PFSK-1 (cell line): Measurements from ENCODE around the gene DPP3.

Source experiments
- FOXP2 ChIP-seq: optimal IDR thresholded peaks from 2 replicates; pipeline ENCODE3; 2011; ENCODE audit warnings: borderline replicate concordance, control low read depth, inconsistent platforms; ENCODE audit not compliant: insufficient read depth; ENCODE audit errors: extremely low read length, extremely low read depth
- POLR2AphosphoS5 ChIP-seq: IDR thresholded peaks from 2 replicates; pipeline ENCODE4 v1.6.1; 2012; ENCODE audit warnings: low read depth, mild to moderate bottlenecking, control low read depth, low read length, moderate library complexity
- SIN3A ChIP-seq: IDR thresholded peaks from 2 replicates; pipeline ENCODE4 v1.6.1; 2012; ENCODE audit warnings: mild to moderate bottlenecking, low read length, moderate library complexity, borderline replicate concordance; ENCODE audit not compliant: insufficient read depth
- TAF1 ChIP-seq: IDR thresholded peaks from 2 replicates; pipeline ENCODE4 v1.6.1; 2012; ENCODE audit warnings: low read length, control low read depth, borderline replicate concordance; ENCODE audit not compliant: insufficient read depth
- TF ChIP-seq, protein P1 (sequence below), 2 experiments: IDR thresholded peaks; 2 replicates each; pipeline versions ENCODE4 v1.6.1 to v1.8.0; 2011 to 2012; ENCODE audit warnings: low read depth in 2 of 2, low read length in 2 of 2, control low read depth in 1 of 2, inconsistent platforms in 1 of 2, mild to moderate bottlenecking in 1 of 2, moderate library complexity in 1 of 2; ENCODE audit not compliant: insufficient read depth in 1 of 2

Gene DPP3

DNA sequence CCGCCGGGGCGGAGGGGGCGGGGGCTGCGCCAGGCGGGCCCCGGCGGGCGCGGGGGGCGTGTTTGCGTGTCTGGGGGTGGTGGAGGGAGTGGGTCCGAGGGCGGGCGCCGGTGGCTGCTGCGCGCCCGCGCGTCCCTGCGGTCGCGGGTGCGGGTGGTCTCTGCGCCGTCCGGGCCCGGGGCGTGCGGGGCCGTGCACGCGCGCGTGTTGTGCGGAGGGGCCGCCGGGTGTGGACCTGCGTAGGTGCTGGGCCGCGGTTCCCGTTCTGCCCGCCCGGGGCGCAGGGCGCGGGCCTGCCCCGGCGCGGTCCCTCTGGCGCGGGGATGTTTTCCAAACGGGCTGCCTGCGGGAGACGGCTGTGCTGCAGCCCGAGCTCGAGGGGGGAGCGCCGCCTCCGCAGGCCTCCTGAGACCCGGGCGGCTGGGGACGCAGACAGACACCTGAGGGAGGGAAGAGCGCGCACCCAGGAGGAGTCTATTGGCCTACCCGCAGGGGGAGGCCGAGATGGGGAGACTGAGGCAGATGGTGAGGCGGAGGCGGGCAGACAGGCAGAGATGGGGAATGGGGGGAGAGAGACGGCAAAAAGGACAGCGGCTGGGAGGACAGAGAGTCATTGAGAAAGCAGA is 13.1 kb upstream of the DPP3 start:
- TF ChIP-seq, protein P1, sequence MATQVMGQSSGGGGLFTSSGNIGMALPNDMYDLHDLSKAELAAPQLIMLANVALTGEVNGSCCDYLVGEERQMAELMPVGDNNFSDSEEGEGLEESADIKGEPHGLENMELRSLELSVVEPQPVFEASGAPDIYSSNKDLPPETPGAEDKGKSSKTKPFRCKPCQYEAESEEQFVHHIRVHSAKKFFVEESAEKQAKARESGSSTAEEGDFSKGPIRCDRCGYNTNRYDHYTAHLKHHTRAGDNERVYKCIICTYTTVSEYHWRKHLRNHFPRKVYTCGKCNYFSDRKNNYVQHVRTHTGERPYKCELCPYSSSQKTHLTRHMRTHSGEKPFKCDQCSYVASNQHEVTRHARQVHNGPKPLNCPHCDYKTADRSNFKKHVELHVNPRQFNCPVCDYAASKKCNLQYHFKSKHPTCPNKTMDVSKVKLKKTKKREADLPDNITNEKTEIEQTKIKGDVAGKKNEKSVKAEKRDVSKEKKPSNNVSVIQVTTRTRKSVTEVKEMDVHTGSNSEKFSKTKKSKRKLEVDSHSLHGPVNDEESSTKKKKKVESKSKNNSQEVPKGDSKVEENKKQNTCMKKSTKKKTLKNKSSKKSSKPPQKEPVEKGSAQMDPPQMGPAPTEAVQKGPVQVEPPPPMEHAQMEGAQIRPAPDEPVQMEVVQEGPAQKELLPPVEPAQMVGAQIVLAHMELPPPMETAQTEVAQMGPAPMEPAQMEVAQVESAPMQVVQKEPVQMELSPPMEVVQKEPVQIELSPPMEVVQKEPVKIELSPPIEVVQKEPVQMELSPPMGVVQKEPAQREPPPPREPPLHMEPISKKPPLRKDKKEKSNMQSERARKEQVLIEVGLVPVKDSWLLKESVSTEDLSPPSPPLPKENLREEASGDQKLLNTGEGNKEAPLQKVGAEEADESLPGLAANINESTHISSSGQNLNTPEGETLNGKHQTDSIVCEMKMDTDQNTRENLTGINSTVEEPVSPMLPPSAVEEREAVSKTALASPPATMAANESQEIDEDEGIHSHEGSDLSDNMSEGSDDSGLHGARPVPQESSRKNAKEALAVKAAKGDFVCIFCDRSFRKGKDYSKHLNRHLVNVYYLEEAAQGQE (IDR thresholded peaks at IDR 0.05; ENCODE audit: insufficient read depth in 1 of 2, low read depth in 2 of 2, low read length in 2 of 2) = no peak
- TF ChIP-seq FOXP2 = peak; percentile 35
- TF ChIP-seq SIN3A = no peak
- no peak for TF ChIP-seq TAF1

DNA sequence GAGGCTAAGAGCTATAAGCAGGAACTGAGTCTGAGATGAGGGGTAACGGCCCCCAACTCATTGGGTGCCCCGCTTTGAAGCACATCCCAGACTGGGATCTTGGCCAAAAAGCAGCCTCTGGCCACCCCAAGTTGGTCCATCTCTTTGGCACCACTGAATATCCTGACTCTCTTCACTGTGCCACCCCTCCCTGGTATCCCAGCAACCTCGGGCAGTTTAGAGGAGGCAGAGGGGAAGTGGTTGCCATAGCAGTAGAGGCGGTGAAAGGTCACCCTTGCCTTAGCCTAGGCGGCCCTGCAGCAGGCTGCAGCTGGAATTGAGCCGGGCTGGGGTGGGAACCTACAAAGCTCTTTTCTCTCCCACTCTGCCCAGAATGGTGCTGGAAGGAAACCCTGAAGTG is 12.5 kb upstream of the DPP3 start:
- TF ChIP-seq POLR2AphosphoS5 = no peak
- no peak for TF ChIP-seq SIN3A
- no peak for TF ChIP-seq FOXP2
- TF ChIP-seq TAF1 = no peak
- TF ChIP-seq, protein P1 (IDR thresholded peaks at IDR 0.05; ENCODE audit: insufficient read depth in 1 of 2, low read depth in 2 of 2, low read length in 2 of 2) = no peak

DNA sequence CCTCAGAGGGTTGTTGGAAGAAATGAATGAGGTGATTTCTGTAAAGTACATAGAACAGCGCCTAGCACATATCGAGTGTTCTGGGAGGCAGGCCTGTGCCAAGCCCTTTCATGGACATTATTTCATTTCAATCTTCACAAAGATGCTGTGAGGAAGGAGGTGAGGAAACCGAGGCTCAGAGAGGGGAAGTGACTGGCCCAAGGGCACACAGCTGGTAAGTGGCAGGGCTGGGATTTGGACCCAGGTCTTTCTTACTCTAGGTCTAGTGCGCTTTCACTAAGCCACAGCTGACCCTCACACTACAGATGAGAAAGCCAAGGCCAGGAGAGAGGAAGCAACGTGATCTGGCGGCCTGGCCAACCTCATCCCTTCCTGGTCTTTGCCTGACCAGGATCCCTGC is 11.5 kb upstream of the DPP3 start:
- TF ChIP-seq SIN3A (no peak), TAF1 (no peak), FOXP2 (no peak), POLR2AphosphoS5 (no peak)

DNA sequence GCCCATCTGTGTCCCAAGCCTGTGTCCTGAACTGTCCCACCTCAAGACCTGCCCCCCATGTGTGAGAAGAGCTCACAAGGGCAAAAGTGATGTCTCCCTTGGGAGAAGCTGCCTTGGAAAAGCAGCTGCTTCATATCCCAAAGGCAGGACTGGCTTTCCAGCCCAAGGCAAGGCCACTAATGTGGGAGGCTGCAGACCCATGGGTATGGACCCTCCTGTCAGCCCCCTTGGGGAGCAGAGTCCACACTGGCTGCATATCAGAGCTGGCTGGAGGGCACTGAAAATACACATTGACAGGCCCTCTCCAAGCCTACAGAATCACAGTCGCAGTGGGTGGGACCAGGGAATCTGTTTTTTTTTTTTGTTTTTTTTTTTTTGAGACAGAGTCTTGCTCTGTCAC is 10.8 kb upstream of the DPP3 start:
- no peak for TF ChIP-seq POLR2AphosphoS5
- TF ChIP-seq TAF1 = no peak
- TF ChIP-seq, protein P1 (IDR thresholded peaks at IDR 0.05; ENCODE audit: insufficient read depth in 1 of 2, low read depth in 2 of 2, low read length in 2 of 2) = no peak
- no peak for TF ChIP-seq FOXP2
- no peak for TF ChIP-seq SIN3A

DNA sequence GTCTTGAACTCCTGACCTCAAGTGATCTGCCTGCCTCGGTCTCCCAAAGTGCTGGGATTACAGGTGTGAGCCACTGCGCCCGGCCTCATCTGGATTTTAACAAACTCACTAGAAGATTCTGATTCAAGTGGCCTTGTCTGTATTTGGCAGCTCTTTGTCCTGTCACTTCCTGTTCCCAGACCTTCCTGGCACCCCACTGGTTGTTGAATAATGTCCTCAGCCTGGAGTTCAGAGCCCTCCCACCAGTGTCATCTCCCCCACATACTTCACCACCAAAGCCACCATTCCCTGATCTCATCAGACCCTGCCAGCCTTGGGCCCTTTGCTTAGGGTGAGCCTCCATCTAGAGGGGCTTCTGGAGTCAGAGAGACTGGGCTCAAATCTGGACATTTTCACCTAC is 10.2 kb upstream of the DPP3 start:
- TF ChIP-seq TAF1 (no peak), POLR2AphosphoS5 (0 out of 2 replicates have a peak, but pooled peaks have one; percentile 20)

GRCh38 chr11:66471142-66471541 is 9.1 kb upstream of the DPP3 start:
- TF ChIP-seq TAF1 (no peak), POLR2AphosphoS5 (no peak), SIN3A (no peak)

GRCh38 chr11:66472054-66472453 is 8.2 kb upstream of the DPP3 start:
- TF ChIP-seq SIN3A = no peak
